Adrenal gland (tissue), 5 donors: ENCODE data around the gene CCL27.

Source experiments
- POLR2A ChIP-seq, 2 donors: fragments of 450-650 bp; IDR thresholded peaks; one replicate each; pipeline ENCODE4 v1.6.1; 2017; ENCODE audit warnings: antibody characterized with exemption in 2 of 2, mild to moderate bottlenecking in 2 of 2, moderate library complexity in 1 of 2
- TF ChIP-seq, protein P1 (sequence below), 6 experiments: fragments of 450-650 bp in 4 of 6; fragments of 200-600 bp in 2 of 6; sonication (generic) in 1 of 6; IDR thresholded peaks; 1 replicate in 5 of 6; 2 replicates in 1 of 6; pipeline versions ENCODE4 v1.5.1 to v1.8.0; 2016 to 2021; ENCODE audit warnings: antibody characterized with exemption in 6 of 6, mild to moderate bottlenecking in 2 of 6, moderate library complexity in 1 of 6
- donor health status: DM: no; HTN: no; CAD: no.

DNA sequence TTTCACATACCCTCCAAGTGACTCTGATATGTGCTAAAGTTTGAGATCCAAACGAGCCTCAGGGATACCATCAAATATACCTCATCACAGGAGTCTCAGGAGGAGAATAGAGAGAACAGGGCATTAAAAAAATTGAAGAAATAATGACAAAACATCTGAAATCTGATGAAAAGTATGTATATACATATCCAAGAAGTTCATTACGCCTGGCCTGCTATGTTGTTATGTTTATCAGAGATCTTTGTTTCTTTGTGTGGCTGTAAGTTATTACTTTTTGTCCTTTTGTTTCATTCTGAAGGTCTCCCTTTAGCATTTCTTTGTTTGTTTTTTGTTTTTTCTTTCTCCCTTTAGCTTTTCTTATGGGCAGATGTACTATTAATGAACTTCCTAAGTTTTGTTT lies 31.1 kb upstream of the CCL27 start:
- TF ChIP-seq POLR2A (IDR thresholded peaks at IDR 0.05) = no peak
- TF ChIP-seq, protein P1, sequence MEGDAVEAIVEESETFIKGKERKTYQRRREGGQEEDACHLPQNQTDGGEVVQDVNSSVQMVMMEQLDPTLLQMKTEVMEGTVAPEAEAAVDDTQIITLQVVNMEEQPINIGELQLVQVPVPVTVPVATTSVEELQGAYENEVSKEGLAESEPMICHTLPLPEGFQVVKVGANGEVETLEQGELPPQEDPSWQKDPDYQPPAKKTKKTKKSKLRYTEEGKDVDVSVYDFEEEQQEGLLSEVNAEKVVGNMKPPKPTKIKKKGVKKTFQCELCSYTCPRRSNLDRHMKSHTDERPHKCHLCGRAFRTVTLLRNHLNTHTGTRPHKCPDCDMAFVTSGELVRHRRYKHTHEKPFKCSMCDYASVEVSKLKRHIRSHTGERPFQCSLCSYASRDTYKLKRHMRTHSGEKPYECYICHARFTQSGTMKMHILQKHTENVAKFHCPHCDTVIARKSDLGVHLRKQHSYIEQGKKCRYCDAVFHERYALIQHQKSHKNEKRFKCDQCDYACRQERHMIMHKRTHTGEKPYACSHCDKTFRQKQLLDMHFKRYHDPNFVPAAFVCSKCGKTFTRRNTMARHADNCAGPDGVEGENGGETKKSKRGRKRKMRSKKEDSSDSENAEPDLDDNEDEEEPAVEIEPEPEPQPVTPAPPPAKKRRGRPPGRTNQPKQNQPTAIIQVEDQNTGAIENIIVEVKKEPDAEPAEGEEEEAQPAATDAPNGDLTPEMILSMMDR (IDR thresholded peaks at IDR 0.05) = no peak
